SJSA1 (cell line): ENCODE results near the gene PDIA2. TPM values are rescaled to one million over a fixed set of nuclear protein-coding genes. Genes with fewer than 3 reads are reported as not detected.

Source experiments
- DNase-seq, 2 experiments: peaks; one replicate each; pipeline ENCODE4 v3.0.0-alpha.2; 2015 to 2020; ENCODE audit warnings: low spot score in 2 of 2, low read depth in 1 of 2
- H3K27ac ChIP-seq: fragments of 250-450 bp; sonication (Bioruptor Pico); 2 replicates; pipeline ENCODE4 v1.5.1; 2020; ENCODE audit warnings: mild to moderate bottlenecking, moderate library complexity
- H3K27me3 ChIP-seq: fragments of 250-450 bp; sonication (Bioruptor Pico); replicated peaks from 2 replicates; pipeline ENCODE4 v1.5.1; 2020; ENCODE audit warnings: mild to moderate bottlenecking, moderate library complexity
- H3K36me3 ChIP-seq: fragments of 250-450 bp; sonication (Bioruptor Pico); 2 replicates; pipeline ENCODE4 v1.5.1; 2020; ENCODE audit warnings: mild to moderate bottlenecking
- H3K4me1 ChIP-seq: fragments of 250-450 bp; sonication (Bioruptor Pico); replicated peaks from 2 replicates; pipeline ENCODE4 v1.6.1; 2021; ENCODE audit warnings: mild to moderate bottlenecking
- H3K4me3 ChIP-seq: fragments of 250-450 bp; sonication (Bioruptor Pico); 2 replicates; pipeline ENCODE4 v1.5.1; 2020; ENCODE audit warnings: mild to moderate bottlenecking
- H3K9me3 ChIP-seq: fragments of 250-450 bp; sonication (Bioruptor Pico); replicated peaks from 2 replicates; pipeline ENCODE4 v1.5.1; 2020; ENCODE audit warnings: mild to moderate bottlenecking
- total RNA-seq: library from RNA; depleted of rRNA; stranded (reverse); fragments of >200 nt; shearing (Covaris generic); gene quantifications from 2 replicates; pipeline ENCODE4 v1.2.3, GENCODE V29; 2014

PDIA2 gene
- total RNA-seq, 1 experiment from 2014 or later, result not detected

DNA sequence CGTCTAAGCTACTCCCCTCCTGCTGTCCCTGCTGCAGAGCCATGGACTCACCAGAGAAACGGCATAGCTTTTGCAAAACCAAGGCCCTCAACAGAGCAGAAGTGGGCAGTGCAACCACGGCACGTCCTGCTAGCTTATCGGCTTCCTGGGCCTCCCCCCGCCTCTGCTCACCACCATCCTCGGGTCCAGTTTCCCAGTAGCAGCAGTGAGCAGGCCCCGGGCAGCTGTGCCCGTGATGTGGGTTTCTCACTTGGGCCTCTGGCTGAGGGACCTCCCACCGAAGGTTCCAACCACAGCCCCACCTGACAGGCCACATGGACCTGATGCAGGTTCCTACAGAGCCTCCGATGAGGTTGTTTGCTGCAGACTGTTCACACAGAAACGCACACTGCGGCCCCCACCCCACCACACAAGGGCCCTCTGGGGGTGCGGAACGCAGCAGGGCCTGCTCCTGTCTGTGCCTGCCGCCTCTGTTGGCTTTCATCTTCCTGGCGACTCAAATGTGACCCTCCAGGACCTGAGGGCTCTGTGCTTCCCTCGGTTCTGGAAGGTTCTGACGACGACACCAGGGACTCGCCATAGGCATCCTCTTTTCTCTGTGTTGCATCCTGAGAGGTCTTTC, 24.8 kb downstream of the PDIA2 start:
- Histone ChIP-seq H3K9me3 (no peaks in the 10 kb centered on the region), H3K27me3 (no peaks in the 10 kb centered on the region), H3K4me1 (no peaks in the 10 kb centered on the region), H3K36me3 (peaks cover 21% of the 10 kb centered on the region), H3K4me3 (no peak overlapping the region), H3K27ac (no peak overlapping the region)
- DNase-seq, result no peak

DNA sequence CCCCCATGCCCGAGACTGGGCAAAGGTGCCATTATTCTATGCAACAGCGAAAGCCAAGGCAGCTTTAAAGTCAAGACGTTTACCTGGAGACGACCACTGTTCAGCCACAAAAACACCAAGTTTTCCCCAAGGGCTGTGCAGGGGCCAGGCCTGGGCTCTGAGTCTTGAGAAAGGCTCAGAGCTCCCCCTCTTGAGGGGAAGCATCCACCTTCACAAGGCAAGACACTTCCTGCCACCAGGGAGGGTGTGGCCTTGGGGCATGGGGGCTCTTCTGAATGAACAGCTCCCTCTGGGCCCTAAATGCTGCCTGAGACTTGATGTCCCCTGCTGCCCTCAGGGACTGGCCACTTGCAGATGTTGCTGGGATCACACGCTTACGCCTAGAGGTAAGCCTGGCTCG, 26.5 kb downstream of the PDIA2 start:
- H3K27ac ChIP-seq, result no peak overlapping the region
- peaks cover 26% of the 10 kb centered on the region for H3K36me3 ChIP-seq
- no peaks in the 10 kb centered on the region for H3K27me3 ChIP-seq
- DNase-seq, result no peak
- no peaks in the 10 kb centered on the region for H3K4me1 ChIP-seq
- no peaks in the 10 kb centered on the region for H3K9me3 ChIP-seq
- H3K4me3 ChIP-seq, result no peak overlapping the region

DNA sequence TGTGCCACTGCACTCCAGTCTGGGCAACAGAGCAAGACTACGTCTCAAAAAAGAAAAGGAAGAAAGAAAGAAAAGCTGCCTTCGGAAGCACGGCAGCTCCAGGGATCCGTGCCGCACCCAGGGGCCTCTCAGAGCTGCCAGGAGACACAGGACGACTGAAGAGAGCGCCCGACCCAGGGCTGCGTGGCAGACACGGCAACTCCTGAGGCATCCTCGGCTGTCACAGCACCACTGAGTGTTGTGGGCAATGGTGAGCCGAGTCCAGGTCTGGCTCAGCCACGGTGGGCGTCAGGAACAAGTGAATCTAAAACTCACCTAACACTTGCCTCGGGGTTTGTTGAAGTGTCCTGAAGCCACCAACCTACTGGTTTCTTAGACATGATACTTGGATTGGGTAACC, 28.8 kb downstream of the PDIA2 start:
- Histone ChIP-seq H3K9me3 (no peaks in the 10 kb centered on the region), H3K4me3 (no peak overlapping the region), H3K36me3 (peaks cover 23% of the 10 kb centered on the region), H3K27me3 (no peaks in the 10 kb centered on the region), H3K27ac (no peak overlapping the region), H3K4me1 (no peaks in the 10 kb centered on the region)
- DNase-seq, result no peak

DNA sequence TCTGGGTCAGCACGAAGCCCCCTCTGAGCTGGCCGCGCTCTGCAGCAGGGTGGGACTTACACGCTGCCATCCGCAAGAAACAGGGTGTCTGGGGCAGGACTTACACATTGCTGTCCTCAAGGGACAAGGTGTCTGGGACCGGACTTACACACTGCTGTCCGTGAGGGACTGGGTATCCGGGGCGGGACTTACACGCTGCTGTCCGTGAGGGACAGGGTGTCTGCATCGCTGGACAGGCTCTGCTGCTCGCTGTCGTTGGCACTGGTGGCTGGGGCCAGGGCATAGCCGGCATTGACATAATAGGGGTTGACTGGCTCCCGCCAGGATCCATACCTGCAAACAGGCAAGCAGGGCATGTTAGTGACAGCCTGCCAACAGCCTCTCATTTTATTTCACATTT, 31.4 kb downstream of the PDIA2 start:
- Histone ChIP-seq H3K4me3 (no peak overlapping the region), H3K36me3 (peaks cover 15% of the 10 kb centered on the region; the same call in 1 of the 2 replicates), H3K27me3 (no peaks in the 10 kb centered on the region), H3K9me3 (no peaks in the 10 kb centered on the region), H3K4me1 (no peaks in the 10 kb centered on the region), H3K27ac (no peak overlapping the region)
- DNase-seq, result no peak

DNA sequence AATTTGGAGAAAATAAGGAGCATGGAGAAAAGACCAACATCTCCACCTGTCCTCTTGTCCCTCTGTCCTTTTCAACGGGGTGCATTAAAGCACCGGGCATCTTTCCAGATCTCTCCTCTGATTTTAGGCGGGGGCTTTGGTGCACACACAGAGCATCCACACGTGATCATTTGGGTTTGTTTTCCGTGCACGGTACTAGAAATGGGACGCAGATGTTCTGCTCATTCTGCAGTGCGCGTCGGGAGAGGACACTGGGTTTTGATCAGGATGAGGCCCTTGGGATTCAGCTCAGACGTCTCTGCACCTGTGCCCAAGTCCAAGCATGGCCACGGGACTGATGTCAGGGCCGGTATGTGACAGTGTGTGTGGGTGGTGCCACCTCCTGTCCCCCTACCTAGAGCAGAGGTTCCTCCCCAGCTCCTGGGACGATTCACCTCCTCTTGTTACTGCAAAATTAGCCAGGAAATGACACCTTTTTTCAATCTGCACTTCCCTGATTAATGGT, 31.9 kb downstream of the PDIA2 start:
- Histone ChIP-seq H3K4me3 (no peak overlapping the region), H3K9me3 (no peaks in the 10 kb centered on the region), H3K27me3 (no peaks in the 10 kb centered on the region), H3K4me1 (no peaks in the 10 kb centered on the region), H3K27ac (no peak overlapping the region), H3K36me3 (peaks cover 11% of the 10 kb centered on the region; the same call in 1 of the 2 replicates)
- no peak for DNase-seq

DNA sequence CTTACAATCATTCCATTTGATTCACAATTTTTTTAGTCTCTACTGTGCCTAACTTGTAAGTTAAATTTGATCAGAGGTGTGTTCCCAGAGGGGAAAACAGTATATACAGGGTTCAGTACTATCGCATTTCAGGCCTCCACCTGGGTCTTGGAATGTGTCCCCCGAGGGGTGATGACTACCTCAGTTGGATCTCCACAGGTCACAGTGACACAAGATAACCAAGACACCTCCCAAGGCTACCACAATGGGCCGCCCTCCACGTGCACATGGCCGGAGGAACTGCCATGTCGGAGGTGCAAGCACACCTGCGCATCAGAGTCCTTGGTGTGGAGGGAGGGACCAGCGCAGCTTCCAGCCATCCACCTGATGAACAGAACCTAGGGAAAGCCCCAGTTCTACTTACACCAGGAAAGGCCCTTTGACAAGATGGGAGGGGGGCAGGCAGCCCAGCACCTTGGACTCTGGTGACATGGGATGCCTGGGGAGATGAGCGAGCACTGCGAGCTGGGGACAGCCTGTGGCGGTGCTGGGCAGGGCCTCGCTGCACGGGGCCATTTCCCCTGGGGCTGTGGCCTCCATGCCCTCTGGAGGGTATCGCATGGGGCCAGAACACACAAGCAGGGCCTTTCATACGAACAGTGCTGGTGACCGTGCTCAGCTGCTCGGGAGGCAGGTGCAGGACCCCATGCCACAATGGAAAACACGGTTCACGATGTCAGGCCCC, 33.9 kb downstream of the PDIA2 start:
- Histone ChIP-seq H3K27me3 (no peaks in the 10 kb centered on the region), H3K36me3 (peaks cover 9% of the 10 kb centered on the region; the same call in 1 of the 2 replicates), H3K4me3 (no peak overlapping the region), H3K9me3 (no peaks in the 10 kb centered on the region), H3K4me1 (no peaks in the 10 kb centered on the region), H3K27ac (no peak overlapping the region)
- DNase-seq, result no peak

DNA sequence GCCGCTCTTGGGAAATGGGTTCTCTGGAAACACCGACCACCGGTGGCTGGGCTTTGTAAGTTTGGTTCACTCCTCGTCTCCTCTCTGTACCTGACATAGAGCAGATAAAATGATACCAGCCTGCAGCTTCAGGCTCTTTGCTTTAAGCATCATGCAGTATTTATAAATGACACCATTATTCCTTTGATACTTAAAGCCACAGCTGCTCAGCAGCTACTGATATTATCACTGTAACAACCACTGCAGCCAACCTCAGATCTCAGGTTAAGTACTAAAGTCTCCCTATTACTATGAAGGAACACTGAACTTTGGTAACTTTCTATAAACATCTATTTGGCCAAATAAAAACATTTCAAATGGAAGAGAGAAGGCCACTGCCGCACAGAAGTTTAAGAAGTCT, 34.6 kb downstream of the PDIA2 start:
- no peaks in the 10 kb centered on the region for H3K9me3 ChIP-seq
- no peak for DNase-seq
- no peak overlapping the region for H3K27ac ChIP-seq
- H3K36me3 ChIP-seq, result peaks cover 12% of the 10 kb centered on the region; the same call in 1 of the 2 replicates
- no peaks in the 10 kb centered on the region for H3K27me3 ChIP-seq
- H3K4me1 ChIP-seq, result no peaks in the 10 kb centered on the region
- H3K4me3 ChIP-seq, result no peak overlapping the region

DNA sequence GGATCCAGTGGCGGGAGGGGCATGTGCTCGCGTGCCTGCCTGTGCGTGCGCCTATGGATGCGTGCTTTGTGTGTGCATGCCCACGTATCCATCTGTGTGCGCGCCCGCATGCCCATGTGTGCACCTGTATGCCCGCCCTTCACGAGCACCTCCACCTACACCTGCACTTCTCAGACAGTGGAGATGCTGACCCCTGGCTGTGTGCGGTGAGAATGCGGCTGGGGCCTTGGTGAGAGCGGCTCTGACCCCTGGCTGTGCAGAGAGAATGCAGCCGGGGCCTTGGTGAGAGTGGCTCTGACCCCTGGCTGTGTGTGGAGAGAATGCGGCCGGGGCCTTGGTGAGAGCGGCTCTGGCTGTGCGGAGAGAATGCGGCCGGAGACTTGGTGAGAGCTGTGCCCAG, 35.7 kb downstream of the PDIA2 start:
- Histone ChIP-seq H3K27me3 (no peaks in the 10 kb centered on the region), H3K9me3 (no peaks in the 10 kb centered on the region), H3K36me3 (peaks cover 10% of the 10 kb centered on the region; the same call in 1 of the 2 replicates), H3K27ac (no peak overlapping the region), H3K4me1 (no peaks in the 10 kb centered on the region), H3K4me3 (no peak overlapping the region)
- DNase-seq, result no peak

DNA sequence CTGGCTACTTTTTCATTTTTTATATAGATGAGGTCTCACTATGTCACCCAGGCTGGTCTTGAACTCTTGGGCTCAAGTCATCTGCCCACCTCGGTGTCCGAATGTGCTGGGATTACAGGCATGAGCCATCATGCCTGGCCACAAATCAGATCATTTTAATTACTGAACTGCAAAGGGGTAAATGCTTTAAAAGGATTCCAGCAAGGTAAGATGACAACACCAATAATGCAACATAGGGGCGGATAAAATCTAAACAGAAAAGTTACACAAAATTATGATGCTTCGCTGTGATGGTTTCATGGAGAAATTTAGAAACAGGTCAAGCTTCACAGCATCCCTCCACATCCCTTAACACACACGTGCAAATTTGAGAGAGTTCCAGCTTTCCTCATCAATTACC, 37.2 kb downstream of the PDIA2 start:
- no peak overlapping the region for H3K4me3 ChIP-seq
- DNase-seq, result no peak
- no peaks in the 10 kb centered on the region for H3K27me3 ChIP-seq
- H3K4me1 ChIP-seq, result no peaks in the 10 kb centered on the region
- 0 out of 2 replicates have a peak, but pooled peaks cover 3% of the 10 kb centered on the region for H3K36me3 ChIP-seq
- no peak overlapping the region for H3K27ac ChIP-seq
- H3K9me3 ChIP-seq, result no peaks in the 10 kb centered on the region

DNA sequence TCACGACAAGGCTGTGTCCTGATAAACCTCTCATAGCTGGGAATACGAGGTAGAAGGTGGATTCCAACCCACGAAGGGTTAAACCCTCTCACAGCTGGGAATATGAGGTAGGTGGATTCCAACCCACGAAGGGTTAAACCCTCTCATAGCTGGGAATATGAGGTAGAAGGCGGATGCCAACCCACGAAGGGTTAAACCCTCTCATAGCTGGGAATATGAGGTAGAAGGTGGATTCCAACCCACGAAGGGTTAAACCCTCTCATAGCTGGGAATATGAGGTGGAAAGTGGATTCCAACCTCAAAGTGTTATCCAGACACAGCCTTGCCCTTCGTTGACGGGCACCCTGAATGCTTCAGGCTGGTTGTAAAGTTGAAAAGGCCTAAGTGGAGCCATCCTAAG, 38.6 kb downstream of the PDIA2 start:
- H3K9me3 ChIP-seq, result no peaks in the 10 kb centered on the region
- H3K4me1 ChIP-seq, result no peaks in the 10 kb centered on the region
- no peak overlapping the region for H3K27ac ChIP-seq
- H3K4me3 ChIP-seq, result no peak overlapping the region
- no peaks in the 10 kb centered on the region for H3K27me3 ChIP-seq
- 0 out of 2 replicates have a peak, but pooled peaks cover 3% of the 10 kb centered on the region for H3K36me3 ChIP-seq
- DNase-seq, result no peak

DNA sequence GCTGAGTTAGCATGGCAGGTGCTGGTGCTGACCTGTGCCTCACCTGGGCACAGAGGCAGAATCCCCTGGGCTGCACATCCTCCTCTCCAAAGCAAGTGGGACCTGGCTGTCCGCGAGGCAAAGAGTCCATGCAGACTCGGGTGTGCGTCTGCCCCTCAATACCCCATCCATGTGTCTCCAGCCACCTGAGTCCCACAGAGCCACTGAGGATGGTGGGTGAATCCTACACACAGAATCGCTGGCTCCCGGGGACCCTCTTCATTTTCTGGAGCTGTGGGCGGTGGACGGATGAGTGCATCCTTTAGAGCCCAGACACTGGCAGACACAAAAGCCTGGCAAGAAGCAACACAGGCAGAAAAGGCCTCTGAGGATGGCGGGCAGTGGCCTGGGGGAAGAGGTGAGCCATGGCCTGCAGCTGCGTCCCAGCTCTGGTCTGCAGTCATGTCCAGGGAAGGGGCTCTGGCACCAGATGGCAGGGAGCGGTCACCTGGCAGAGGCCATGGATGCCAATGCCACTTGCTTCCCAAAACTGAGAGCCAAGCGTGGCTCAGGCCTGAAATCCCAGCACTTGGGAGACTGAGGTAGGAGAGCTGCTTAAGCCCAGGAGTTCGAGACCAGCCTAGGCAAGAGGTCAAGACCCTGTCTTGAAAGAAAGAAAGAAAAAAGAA, 39.6 kb downstream of the PDIA2 start:
- no peaks in the 10 kb centered on the region for H3K27me3 ChIP-seq
- no peak overlapping the region for H3K27ac ChIP-seq
- H3K9me3 ChIP-seq, result no peaks in the 10 kb centered on the region
- no peak for DNase-seq
- H3K4me3 ChIP-seq, result no peak overlapping the region
- peaks cover 10% of the 10 kb centered on the region for H3K4me1 ChIP-seq
- H3K36me3 ChIP-seq, result 0 out of 2 replicates have a peak, but pooled peaks cover 3% of the 10 kb centered on the region

DNA sequence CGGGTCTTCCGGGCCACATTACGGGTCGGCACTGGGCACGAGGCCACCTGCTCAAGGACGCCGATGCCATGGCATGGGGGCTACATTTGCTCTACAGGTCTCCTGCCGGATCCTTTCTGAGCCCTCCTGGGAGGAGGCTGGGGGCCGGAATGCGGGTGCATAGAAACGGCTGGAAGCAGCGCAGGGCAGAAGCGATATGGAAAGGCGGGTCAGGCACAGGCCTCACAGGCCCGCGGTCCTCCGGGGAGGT, 41.2 kb downstream of the PDIA2 start:
- no peaks in the 10 kb centered on the region for H3K9me3 ChIP-seq
- no peak for DNase-seq
- no peak overlapping the region for H3K27ac ChIP-seq
- 0 out of 2 replicates have a peak, but pooled peaks cover 3% of the 10 kb centered on the region for H3K36me3 ChIP-seq
- H3K4me1 ChIP-seq, result peaks cover 18% of the 10 kb centered on the region
- H3K4me3 ChIP-seq, result no peak overlapping the region
- H3K27me3 ChIP-seq, result no peaks in the 10 kb centered on the region

DNA sequence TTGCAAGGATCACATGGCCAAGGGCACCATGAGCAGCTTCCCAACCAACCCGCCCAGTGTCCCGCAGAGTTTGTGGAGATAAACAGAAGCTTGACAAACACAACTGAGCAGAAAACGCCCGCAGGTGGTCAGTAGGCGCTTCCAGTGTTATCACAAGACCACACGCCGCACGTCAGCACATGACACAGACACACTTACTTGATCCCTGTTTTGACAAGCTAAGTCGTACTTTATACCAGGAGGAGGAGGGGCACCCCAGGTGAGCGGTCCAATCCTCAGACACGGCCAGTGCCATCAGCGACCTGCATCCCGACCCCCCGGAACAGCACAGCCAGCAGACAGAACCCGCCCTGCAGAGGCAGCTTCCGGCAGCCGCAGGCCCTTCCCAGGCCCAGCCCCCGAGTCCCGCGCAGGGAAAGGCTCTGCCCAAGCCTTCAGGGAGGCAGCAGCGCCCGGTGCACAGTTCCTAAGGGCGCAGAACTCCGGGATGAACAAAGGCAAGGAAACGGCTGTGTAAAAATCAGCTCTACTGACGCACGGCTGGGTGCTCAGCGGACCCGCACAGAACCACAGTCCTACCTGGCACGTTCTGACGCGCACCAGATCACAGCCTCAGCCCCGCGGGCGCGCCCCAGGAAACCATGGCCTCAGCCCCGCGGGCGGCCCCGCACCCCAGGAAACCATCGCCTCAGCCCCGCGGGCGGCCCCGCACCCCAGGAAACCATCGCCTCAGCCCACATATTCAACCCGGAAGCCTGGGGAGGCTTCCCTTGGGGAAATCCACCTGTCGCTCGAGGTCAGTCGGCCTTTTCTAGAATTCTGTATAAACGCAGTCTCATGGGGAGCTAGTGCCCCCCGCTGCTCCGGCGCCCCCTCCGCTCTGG, 41.7 kb downstream of the PDIA2 start:
- H3K4me3 ChIP-seq, result no peak overlapping the region
- no peak for DNase-seq
- no peaks in the 10 kb centered on the region for H3K9me3 ChIP-seq
- H3K27ac ChIP-seq, result no peak overlapping the region
- H3K27me3 ChIP-seq, result no peaks in the 10 kb centered on the region
- peaks cover 18% of the 10 kb centered on the region for H3K4me1 ChIP-seq
- H3K36me3 ChIP-seq, result 0 out of 2 replicates have a peak, but pooled peaks cover 3% of the 10 kb centered on the region
